GM23248 (cell line): Measurements from ENCODE around the gene THPO.

Experiments used
- EZH2 ChIP-seq: fragments of 200-600 bp; sonication (generic); IDR thresholded peaks from 2 replicates; pipeline ENCODE4 v1.6.1; 2018; ENCODE audit warnings: antibody characterized with exemption, mild to moderate bottlenecking; ENCODE audit not compliant: insufficient read depth, poor library complexity, severe bottlenecking
- EZH2phosphoT487 ChIP-seq: fragments of 200-600 bp; sonication (generic); IDR thresholded peaks from 2 replicates; pipeline ENCODE4 v1.6.1; 2018; ENCODE audit warnings: antibody characterized with exemption, moderate library complexity, mild to moderate bottlenecking, low read depth; ENCODE audit not compliant: insufficient read depth

- TF ChIP-seq EZH2 (no peak), EZH2phosphoT487 (no peak)
Observed at GRCh38 chr3:184372911-184373310, 5.1 kb downstream of the THPO start.
